ELR (cell line): ENCODE data around the gene ZNF224.

Experiments
- DNase-seq: peaks from one replicate; pipeline ENCODE4 v3.0.0-alpha.2; 2015; ENCODE audit warnings: low read depth

Gene ZNF224

GRCh38 chr19:44131955-44132354, 37.8 kb downstream of the ZNF224 start:
- no peak for DNase-seq

- peak; percentile 88 for DNase-seq
Observed at GRCh38 chr19:44141191-44142058, 47.3 kb downstream of the ZNF224 start, which contains the start of gene ZNF234. ZNF234 (plus strand) TSS chr19:44141554; CDS start chr19:44144633, 3,079 bp downstream.

GRCh38 chr19:44142059-44142433, 47.9 kb downstream of the ZNF224 start:
- DNase-seq, result peak; percentile 44

- no peak for DNase-seq
Observed at GRCh38 chr19:44149776-44150175, 55.6 kb downstream of the ZNF224 start.

- no peak for DNase-seq
Observed at GRCh38 chr19:44151491-44151890, 57.3 kb downstream of the ZNF224 start.

GRCh38 chr19:44156475-44156874, 62.3 kb downstream of the ZNF224 start:
- no peak for DNase-seq
